ENCODE measurements around the gene ZNF350. TPM values are rescaled to one million over a fixed set of nuclear protein-coding genes. Genes with fewer than 3 reads are reported as not detected.
A peak's percentile ranks its signal among the peaks of the same experiment; 100 is the strongest.

The ZNF350 gene
- total and polyA plus RNA-seq, 2 of the 13 experiments (the other 11 are each of a cell fraction or from before 2014, with no cell fraction given), result 3.7 to 6.9 TPM

DNA sequence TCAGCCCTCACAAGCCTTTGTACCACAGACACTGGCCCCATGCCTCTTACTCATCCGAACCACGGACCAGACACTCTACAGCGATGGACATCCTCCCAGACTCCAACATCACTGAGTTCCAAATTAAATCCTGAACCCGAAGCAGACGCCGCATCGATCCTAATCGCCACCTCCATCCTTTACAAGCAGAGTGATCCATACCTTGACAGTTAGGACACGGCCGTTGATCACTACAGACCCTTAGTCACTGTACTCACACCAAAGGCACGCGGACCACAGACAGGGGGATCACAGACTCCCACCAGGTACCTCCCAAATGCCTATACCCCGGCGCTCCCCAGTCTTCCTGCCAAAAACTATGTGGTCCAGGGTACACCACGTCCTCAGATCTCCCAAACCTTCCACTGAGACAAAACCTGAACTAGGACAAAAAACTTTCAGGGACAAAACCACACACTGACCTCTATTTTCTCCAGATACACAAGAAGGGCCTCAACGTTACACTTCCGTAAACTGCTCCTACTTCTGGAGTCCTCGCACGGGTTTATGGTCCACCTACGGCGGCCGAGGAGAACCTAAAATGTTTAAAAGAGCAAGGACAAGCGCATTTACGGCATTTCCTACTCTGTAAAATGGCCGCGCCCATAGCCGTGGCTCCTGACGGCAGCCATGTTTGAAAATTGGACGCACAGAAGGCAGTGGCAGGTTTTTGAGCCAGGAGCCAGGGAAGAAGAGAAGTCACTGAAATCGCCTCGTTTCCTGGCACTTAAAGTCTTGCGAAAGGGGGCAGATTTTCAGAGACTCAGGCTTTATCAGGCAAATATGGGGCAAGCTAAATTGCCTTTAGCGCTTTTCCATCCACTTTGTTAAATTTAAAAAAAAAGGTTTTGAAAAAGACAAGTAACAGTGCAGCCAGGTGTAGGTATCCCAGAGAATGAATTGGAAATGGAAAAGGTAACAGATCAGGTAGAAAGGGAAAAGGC is at the start of gene ZNF350 (continued):
- TF ChIP-seq SAP130 (CRISPR knock-in tag; IDR thresholded peaks at IDR 0.05; ENCODE audit: low read depth) (peak; percentile 99), ZNF619 (CRISPR knock-in tag; IDR thresholded peaks at IDR 0.05) (no peak), HOXD1 (CRISPR knock-in tag; IDR thresholded peaks at IDR 0.05) (peak; percentile 63; the same call in 1 of the 2 replicates), STAT5B (CRISPR knock-in tag; IDR thresholded peaks at IDR 0.05) (no peak), ZFAT (CRISPR knock-in tag; conservative IDR thresholded peaks at IDR 0.05) (no peak), GPN1 (CRISPR knock-in tag; IDR thresholded peaks at IDR 0.05; ENCODE audit: borderline replicate concordance) (no peak), ZNF143 (CRISPR knock-in tag; IDR thresholded peaks at IDR 0.05) (peak; percentile 97), MATR3 (CRISPR knock-in tag; IDR thresholded peaks at IDR 0.05) (no peak), ZNF256 (CRISPR knock-in tag; conservative IDR thresholded peaks at IDR 0.05) (no peak; the same call in 1 of the 2 replicates), RFX3 (CRISPR knock-in tag; IDR thresholded peaks at IDR 0.05) (no peak), MXD4 (CRISPR knock-in tag; IDR thresholded peaks at IDR 0.05) (peak; percentile 51; the same call in 1 of the 2 replicates), EED (CRISPR knock-in tag; IDR thresholded peaks at IDR 0.05) (0 out of 2 replicates have a peak, but pooled peaks have one; percentile 51), TEAD2 (CRISPR knock-in tag; IDR thresholded peaks at IDR 0.05) (no peak), HIVEP1 (CRISPR knock-in tag; IDR thresholded peaks at IDR 0.05) (no peak), JUN (CRISPR knock-in tag; IDR thresholded peaks at IDR 0.05) (no peak), CENPX (CRISPR knock-in tag; IDR thresholded peaks at IDR 0.05) (no peak), ZSCAN29 (CRISPR knock-in tag; conservative IDR thresholded peaks at IDR 0.05) (no peak)
- TF ChIP-seq, protein P1, sequence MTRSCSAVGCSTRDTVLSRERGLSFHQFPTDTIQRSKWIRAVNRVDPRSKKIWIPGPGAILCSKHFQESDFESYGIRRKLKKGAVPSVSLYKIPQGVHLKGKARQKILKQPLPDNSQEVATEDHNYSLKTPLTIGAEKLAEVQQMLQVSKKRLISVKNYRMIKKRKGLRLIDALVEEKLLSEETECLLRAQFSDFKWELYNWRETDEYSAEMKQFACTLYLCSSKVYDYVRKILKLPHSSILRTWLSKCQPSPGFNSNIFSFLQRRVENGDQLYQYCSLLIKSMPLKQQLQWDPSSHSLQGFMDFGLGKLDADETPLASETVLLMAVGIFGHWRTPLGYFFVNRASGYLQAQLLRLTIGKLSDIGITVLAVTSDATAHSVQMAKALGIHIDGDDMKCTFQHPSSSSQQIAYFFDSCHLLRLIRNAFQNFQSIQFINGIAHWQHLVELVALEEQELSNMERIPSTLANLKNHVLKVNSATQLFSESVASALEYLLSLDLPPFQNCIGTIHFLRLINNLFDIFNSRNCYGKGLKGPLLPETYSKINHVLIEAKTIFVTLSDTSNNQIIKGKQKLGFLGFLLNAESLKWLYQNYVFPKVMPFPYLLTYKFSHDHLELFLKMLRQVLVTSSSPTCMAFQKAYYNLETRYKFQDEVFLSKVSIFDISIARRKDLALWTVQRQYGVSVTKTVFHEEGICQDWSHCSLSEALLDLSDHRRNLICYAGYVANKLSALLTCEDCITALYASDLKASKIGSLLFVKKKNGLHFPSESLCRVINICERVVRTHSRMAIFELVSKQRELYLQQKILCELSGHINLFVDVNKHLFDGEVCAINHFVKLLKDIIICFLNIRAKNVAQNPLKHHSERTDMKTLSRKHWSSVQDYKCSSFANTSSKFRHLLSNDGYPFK (CRISPR knock-in tag; IDR thresholded peaks at IDR 0.05; ENCODE audit: borderline replicate concordance), result peak; percentile 76; the same call in 1 of the 2 replicates
- TF ChIP-seq, protein P2, sequence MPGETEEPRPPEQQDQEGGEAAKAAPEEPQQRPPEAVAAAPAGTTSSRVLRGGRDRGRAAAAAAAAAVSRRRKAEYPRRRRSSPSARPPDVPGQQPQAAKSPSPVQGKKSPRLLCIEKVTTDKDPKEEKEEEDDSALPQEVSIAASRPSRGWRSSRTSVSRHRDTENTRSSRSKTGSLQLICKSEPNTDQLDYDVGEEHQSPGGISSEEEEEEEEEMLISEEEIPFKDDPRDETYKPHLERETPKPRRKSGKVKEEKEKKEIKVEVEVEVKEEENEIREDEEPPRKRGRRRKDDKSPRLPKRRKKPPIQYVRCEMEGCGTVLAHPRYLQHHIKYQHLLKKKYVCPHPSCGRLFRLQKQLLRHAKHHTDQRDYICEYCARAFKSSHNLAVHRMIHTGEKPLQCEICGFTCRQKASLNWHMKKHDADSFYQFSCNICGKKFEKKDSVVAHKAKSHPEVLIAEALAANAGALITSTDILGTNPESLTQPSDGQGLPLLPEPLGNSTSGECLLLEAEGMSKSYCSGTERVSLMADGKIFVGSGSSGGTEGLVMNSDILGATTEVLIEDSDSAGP (CRISPR knock-in tag; IDR thresholded peaks at IDR 0.05; ENCODE audit: borderline replicate concordance), result peak; percentile 46; the same call in 1 of the 2 replicates
- TF ChIP-seq, protein P3, sequence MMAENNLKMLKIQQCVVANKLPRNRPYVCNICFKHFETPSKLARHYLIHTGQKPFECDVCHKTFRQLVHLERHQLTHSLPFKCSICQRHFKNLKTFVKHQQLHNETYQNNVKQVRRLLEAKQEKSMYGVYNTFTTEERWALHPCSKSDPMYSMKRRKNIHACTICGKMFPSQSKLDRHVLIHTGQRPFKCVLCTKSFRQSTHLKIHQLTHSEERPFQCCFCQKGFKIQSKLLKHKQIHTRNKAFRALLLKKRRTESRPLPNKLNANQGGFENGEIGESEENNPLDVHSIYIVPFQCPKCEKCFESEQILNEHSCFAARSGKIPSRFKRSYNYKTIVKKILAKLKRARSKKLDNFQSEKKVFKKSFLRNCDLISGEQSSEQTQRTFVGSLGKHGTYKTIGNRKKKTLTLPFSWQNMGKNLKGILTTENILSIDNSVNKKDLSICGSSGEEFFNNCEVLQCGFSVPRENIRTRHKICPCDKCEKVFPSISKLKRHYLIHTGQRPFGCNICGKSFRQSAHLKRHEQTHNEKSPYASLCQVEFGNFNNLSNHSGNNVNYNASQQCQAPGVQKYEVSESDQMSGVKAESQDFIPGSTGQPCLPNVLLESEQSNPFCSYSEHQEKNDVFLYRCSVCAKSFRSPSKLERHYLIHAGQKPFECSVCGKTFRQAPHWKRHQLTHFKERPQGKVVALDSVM (CRISPR knock-in tag; IDR thresholded peaks at IDR 0.05), result no peak
- TF ChIP-seq, protein P4, sequence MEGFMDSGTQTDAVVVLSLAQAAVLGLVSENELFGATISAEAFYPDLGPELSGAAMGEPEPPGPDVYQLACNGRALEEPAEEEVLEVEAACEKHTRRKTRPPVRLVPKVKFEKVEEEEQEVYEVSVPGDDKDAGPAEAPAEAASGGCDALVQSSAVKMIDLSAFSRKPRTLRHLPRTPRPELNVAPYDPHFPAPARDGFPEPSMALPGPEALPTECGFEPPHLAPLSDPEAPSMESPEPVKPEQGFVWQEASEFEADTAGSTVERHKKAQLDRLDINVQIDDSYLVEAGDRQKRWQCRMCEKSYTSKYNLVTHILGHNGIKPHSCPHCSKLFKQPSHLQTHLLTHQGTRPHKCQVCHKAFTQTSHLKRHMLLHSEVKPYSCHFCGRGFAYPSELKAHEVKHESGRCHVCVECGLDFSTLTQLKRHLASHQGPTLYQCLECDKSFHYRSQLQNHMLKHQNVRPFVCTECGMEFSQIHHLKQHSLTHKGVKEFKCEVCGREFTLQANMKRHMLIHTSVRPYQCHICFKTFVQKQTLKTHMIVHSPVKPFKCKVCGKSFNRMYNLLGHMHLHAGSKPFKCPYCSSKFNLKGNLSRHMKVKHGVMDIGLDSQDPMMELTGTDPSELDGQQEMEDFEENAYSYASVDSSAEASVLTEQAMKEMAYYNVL (CRISPR knock-in tag; IDR thresholded peaks at IDR 0.05; ENCODE audit: borderline replicate concordance), result no peak

Measured in HepG2 (cell line).